ENCODE data around the gene FNIP2.

The FNIP2 gene

DNA sequence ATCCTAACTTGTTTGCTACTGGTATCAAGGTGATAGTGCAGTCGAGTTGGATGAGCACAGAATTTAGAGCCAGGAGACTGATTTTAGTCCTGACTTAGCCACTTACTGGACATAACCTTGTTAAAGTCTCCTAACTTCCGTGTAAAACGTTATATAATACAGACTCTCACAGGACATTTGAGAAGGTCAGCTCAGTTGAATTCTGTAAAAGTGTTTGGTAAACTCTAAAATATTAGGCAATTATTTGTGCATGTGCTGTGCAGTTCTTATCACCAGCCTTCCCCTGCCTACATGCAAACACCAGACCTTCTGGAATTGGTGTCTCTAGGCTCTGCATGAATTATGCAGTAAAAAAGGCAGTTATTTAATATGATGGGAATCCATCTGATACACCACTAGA is 45.4 kb downstream of the FNIP2 start:
- Histone ChIP-seq H3K9me3 (no peaks in the 10 kb centered on the region), H3K36me3 (no peaks in the 10 kb centered on the region), H3K4me3 (ENCODE audit: low read depth, low read length) (no peak overlapping the region), H3K27me3 (no peaks in the 10 kb centered on the region), H3K4me1 (peaks cover 8% of the 10 kb centered on the region)
- DNase-seq, result no peak
- TF ChIP-seq, protein P1, sequence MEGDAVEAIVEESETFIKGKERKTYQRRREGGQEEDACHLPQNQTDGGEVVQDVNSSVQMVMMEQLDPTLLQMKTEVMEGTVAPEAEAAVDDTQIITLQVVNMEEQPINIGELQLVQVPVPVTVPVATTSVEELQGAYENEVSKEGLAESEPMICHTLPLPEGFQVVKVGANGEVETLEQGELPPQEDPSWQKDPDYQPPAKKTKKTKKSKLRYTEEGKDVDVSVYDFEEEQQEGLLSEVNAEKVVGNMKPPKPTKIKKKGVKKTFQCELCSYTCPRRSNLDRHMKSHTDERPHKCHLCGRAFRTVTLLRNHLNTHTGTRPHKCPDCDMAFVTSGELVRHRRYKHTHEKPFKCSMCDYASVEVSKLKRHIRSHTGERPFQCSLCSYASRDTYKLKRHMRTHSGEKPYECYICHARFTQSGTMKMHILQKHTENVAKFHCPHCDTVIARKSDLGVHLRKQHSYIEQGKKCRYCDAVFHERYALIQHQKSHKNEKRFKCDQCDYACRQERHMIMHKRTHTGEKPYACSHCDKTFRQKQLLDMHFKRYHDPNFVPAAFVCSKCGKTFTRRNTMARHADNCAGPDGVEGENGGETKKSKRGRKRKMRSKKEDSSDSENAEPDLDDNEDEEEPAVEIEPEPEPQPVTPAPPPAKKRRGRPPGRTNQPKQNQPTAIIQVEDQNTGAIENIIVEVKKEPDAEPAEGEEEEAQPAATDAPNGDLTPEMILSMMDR (IDR thresholded peaks at IDR 0.05; ENCODE audit: low read depth, low read length), result no peak

DNA sequence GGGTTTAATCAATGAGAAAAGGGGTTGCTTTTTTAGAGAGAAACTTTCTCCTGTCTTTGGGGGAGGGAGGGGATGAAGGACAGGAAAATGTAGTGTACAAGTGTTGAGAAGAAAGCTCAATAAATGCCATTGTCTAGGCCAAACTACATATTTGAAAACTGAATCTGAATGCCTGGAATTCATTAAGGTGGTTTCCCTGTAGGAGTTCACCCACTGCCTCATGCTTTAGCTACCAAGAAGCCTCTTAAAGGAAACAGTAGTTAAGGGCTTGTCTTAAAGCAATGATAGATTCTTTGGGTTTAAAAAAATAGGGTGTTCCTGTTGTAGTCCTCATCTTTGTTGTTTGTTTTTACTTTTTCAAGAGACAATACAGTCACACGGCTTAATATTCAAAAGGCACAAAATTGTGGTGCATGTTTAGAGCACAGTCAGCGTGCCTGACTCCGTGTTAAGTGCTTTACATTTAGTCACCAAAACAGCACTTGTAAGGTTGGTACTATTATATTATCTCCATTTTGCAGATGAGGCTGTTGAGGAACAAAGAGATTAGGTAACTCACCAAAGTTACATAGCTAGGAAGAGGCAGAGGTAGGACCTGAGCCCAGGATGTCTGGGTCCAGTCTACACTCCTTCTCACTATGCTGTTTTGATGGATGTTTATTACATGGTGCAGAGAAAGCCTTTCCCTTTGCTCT is 46.0 kb downstream of the FNIP2 start:
- TF ChIP-seq, protein P1 (IDR thresholded peaks at IDR 0.05; ENCODE audit: low read depth, low read length), result no peak
- Histone ChIP-seq H3K4me3 (ENCODE audit: low read depth, low read length) (no peak overlapping the region), H3K36me3 (no peaks in the 10 kb centered on the region), H3K9me3 (no peaks in the 10 kb centered on the region), H3K4me1 (peaks cover 11% of the 10 kb centered on the region), H3K27me3 (no peaks in the 10 kb centered on the region)
- DNase-seq, result no peak

DNA sequence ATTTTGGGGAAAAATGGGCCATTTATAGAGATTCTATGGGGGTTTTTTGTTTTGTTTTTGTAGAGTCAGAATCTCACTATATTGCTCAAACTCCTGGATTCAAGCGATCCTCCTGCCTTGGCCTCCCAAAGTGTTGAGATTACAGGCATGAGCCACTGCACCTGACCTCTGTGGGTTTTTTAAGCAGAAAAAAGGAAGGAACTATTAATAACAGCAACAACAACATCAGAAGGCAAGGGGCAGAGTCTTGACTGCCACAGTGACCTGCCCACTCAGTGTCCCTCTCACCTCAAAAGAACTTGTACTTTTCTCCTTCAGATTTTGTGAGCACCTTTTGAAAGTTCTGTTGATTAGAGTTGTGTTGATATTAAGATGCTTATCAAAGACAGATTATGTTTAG is 48.1 kb downstream of the FNIP2 start:
- TF ChIP-seq, protein P1 (IDR thresholded peaks at IDR 0.05; ENCODE audit: low read depth, low read length), result no peak
- no peak for DNase-seq

DNA sequence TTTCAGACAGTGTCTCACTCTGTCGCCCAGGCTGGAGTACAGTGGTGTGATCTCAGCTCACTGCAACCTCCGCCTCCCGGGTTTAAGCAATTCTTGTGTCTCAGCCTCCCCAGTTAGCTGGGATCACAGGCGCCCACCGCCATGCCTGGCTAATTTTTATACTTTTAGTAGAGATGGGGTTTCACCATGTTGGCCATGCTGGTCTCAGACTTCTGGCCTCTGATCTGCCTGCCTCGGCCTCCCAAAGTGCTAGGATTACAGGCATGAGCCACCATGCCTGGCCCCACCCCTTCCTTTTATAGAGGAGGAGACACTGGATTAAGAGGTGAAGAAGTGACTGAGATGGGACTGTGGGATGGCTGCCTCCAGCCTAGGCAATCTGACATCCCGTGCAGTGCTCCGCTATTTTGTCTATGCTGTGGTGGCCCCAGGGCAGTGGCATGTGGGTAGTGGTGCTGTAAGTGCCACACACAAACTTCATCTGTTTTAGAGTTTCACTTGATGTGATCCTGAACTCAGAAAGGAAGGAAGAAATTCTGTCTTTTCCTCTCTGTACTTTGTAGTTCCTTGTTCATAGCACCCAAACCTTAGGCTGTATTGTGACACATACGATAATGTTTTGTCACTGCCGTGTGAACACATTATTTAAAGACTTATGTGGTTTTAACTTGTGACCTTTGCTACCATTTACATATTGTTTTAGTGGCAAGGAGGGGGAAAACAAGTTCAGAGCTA is 48.9 kb downstream of the FNIP2 start:
- Histone ChIP-seq H3K4me3 (ENCODE audit: low read depth, low read length) (no peak overlapping the region), H3K4me1 (peaks cover 11% of the 10 kb centered on the region; the same call in 1 of the 2 replicates), H3K9me3 (no peaks in the 10 kb centered on the region), H3K27me3 (no peaks in the 10 kb centered on the region), H3K36me3 (no peaks in the 10 kb centered on the region)
- TF ChIP-seq, protein P1 (IDR thresholded peaks at IDR 0.05; ENCODE audit: low read depth, low read length), result no peak
- DNase-seq, result no peak

More for the DNA sequence above, 48.1 kb downstream of the FNIP2 start:
- no peaks in the 10 kb centered on the region for H3K27me3 ChIP-seq
- H3K4me3 ChIP-seq (ENCODE audit: low read depth, low read length), result no peak overlapping the region
- H3K9me3 ChIP-seq, result no peaks in the 10 kb centered on the region
- peaks cover 11% of the 10 kb centered on the region; the same call in 1 of the 2 replicates for H3K4me1 ChIP-seq
- H3K36me3 ChIP-seq, result no peaks in the 10 kb centered on the region

DNA sequence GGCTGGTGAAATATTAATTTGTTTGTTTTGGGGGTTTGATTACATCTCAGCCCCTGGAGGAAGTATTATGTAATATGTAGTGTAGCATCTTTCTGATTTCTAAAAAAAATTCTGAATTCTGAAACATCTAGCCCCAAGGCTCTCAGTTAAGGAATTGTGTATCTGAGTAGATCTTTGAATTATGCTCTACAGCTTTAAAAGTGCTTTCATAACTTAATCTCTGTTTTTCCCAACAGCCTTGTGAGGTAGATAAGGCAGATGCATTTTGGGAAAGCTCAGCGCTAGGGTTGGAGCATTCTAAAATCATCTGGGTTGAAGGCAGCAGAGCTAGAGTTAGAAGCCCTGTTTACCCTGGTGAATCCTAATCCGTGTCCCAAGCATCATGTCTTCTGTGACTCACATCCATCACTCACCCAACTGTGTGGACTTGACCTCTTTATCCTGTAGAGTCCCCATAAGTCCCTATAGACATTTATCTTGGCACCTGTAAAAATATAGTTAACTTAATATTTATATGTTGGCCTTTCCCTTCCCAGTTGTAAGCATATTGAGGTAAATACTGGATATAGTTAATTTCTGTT is 49.8 kb downstream of the FNIP2 start:
- Histone ChIP-seq H3K4me1 (peaks cover 11% of the 10 kb centered on the region; the same call in 1 of the 2 replicates), H3K27me3 (no peaks in the 10 kb centered on the region), H3K9me3 (no peaks in the 10 kb centered on the region), H3K36me3 (no peaks in the 10 kb centered on the region), H3K4me3 (ENCODE audit: low read depth, low read length) (no peak overlapping the region)
- DNase-seq, result no peak
- TF ChIP-seq, protein P1 (IDR thresholded peaks at IDR 0.05; ENCODE audit: low read depth, low read length), result no peak

Measured in BE2C (cell line).